GM12873 (cell line): ENCODE measurements around the gene C1QTNF5.

Experiments
- TF ChIP-seq, protein P1 (sequence below): IDR thresholded peaks from 2 replicates; pipeline ENCODE4 v1.5.1; 2012; ENCODE audit warnings: low read depth, mild to moderate bottlenecking, moderate library complexity, low read length, control low read depth; ENCODE audit not compliant: insufficient read depth; ENCODE audit errors: missing control alignments

C1QTNF5 gene

DNA sequence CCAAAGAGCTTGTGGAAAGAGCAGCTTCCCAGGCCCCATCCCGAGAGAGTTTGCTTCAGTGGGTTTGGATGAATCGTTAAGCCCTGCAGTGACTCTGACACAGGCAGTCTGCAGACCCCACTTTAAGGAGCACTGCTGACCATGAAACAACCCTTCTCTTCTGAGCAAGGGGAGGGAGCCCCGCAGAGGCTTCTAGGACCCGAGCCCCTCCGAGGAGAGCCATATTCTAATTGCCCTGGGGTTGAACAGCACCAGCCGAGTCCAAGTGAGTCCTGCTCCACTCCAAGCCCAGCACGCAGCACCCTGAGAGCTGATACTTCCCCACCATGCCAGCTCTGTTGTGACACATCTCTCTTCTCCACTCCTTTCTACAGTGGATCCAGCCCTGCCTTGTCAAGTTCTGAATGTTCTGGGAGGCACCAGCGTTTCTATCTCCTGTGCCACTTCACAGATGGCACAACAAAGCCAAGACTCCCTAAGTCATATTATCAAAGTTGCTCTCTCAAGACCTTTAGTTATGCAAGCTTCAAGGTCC, 30.5 kb upstream of the C1QTNF5 start:
- TF ChIP-seq, protein P1, sequence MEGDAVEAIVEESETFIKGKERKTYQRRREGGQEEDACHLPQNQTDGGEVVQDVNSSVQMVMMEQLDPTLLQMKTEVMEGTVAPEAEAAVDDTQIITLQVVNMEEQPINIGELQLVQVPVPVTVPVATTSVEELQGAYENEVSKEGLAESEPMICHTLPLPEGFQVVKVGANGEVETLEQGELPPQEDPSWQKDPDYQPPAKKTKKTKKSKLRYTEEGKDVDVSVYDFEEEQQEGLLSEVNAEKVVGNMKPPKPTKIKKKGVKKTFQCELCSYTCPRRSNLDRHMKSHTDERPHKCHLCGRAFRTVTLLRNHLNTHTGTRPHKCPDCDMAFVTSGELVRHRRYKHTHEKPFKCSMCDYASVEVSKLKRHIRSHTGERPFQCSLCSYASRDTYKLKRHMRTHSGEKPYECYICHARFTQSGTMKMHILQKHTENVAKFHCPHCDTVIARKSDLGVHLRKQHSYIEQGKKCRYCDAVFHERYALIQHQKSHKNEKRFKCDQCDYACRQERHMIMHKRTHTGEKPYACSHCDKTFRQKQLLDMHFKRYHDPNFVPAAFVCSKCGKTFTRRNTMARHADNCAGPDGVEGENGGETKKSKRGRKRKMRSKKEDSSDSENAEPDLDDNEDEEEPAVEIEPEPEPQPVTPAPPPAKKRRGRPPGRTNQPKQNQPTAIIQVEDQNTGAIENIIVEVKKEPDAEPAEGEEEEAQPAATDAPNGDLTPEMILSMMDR = no peak

DNA sequence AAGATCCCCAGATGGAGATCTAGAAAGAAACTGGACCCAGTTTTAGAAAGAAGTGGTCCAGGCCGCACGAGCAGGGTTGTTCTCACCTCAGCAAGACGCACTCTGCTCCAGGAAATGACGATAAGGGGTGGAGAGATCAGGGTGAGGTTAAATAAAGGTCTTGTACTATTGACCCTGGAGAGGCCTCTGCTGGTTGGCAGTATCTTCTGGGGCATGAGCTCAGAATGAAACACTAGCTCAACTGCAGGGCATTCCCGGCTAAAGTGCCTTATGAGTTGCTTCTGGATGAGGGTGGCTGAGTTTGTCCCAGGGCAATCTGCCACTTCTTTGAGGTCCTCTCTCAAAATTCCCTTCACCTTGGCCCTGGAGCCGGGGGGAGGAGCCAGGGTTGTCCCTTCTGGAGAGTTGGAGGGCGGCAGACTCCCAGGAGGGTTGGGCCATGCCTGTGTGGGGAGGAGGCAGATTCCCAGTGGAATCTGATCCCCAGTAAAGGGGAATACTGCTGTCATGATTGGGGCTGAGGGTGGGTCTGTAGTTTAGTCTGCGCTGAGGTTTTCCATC, 29.9 kb upstream of the C1QTNF5 start:
- TF ChIP-seq, protein P1 = no peak

DNA sequence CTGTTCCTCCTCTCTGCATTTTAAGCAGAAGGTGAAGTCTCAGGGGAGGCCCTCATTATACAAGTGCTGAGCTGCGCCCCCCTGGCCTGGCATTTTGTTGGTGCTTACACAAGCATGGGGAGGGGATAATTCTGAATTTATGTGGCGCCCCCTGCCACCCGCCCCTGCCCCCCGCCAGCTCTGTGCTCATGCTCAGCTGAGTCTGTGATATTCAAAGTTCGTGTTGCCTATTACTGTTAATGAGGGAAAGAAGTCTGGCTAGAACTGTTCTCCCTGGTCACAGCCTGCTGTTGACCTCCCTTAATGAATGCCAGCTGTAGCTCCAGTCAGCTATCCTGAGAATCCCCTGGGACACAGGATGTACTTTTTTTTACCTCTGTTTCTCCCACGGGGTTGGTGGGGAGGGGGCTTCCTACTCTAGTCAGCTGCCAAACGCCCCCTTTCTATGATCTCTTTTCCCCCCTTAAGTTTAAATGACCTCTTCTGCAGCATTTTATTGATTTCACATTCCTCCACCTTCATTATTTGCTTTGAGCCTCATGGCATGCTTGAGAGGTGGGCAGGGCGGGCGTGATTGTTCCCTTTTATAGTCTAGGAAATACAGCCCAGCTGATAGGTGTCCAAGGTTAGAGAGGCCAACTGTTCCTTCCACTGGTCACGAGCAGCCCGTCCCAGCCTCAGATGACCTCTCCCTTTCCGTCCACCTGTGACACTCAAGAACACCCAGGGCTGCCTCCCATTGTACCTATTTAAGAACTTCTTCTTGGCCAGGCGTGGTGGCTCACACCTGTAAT, 28.6 kb upstream of the C1QTNF5 start:
- TF ChIP-seq, protein P1 = no peak

DNA sequence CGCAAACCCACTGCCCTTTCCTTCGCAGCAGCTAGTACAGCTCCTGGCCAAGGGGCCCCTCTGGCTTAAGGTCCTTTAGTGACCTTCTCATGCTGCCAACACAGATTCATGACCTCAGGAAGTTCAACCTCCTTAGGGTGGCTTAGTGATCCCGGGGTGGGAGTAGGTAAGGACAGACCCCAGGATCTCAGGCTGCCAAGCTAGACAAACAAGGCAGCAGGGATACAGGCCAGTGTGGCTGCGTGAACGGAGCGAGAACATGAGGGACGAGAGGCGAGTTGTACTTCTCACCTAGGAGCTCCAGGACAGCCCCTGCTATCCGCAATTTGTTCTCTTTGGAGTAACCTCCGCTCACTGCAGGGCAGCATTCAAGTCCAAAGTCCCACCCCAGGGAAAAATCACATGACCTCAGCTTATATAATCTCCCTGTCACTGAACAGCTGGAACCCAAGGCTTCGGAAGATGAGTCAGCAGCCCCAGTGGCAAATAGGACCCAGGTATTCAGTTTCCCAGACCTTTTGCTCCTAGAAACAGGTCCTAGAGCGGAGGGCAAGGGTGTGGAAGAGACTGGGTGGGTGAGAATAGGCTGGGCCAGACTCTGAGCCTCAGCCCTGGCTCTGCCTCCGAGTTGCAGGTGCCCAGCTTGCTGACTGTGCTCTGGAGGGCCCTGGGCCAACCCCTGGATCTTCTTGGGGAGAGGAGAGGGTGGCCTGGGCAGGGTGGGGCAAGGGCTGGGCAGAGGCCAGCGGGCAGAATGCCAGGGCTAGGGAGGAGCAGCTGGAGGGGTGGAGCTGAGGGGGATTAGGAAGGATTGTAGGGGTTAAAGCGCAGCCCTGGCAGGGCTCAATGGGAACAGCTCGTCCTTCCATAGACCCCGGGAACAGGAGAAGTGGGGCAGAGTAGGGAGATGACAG, 27.7 kb upstream of the C1QTNF5 start:
- TF ChIP-seq, protein P1 = no peak

DNA sequence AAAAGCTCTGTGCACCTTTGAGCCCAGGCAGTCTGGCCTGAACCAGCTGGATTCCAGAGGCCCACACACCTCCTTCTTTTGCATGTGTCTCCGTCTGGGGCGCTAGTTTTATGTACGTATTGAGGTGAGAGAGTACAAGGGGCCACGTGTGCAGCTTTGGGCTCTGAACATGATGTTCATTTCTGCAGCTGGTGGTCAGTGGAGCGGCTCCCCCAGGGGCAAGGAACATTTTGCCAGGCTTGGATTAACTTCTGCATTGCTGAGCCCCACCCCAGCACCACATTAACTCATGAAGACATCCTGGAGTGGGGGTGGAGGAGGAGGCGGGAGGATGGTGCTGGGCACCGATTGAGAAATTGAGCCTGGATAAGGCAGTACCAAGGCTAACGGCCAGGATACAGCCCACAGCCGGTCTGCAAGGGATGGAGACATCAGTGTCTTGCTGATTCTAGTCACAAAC, 27.0 kb upstream of the C1QTNF5 start:
- TF ChIP-seq, protein P1 = no peak

DNA sequence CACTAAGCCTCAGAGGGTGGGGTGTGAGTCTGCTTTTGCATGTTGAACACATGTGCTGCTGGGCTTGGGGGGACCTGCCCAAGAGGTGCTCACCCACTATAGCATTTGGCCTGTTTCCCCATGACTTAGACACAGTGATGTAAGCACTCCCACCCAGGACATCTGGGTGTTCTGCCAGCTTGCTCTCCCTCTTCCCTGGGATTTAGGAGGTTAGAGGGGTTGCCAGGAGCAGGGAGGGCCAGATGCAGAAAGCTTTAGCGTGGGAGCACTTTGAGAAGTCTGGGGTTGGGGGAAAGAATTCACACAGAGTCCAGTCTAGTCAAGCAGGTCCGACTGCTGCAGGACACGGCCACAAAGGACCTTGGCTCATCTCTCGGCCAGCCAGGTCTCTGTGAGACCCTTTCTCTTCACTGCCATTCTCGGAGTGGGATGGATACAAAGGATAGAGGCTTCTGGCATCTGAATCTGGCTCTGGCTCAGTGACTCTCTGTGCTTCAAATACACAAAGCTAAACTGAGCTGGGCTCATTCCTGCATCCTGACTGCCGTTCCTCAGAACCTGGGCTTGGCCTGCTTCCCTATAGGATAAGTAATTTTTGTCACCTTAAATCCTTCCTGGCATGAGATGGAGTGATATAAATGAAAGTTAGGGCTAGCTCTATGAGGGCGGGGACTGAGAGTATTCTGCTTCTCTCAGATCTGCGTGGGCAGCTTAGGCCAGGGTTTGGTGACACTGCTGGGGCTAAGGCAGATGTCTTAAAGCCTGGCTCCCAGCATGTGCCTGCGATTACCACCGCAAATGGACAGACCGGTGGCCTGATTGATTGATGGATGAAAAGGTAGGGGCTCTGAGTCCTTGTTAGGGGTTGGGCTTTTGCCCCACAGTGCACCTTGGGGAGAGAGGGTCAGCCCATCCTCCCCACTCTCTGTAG, 26.3 kb upstream of the C1QTNF5 start:
- TF ChIP-seq, protein P1 = no peak
